Ovary (tissue), 9 donors: ENCODE results near the gene HGF. TPM values are rescaled to one million over a fixed set of nuclear protein-coding genes. Genes with fewer than 3 reads are reported as not detected.

Experiments
- DNase-seq, 5 donors: peaks; one replicate each; pipeline ENCODE4 v3.0.0-alpha.2; 2019 to 2020
- H3K27ac ChIP-seq, 2 donors: fragments of 200-600 bp; one replicate each; pipeline versions ENCODE4 v1.5.1 to v1.8.0; 2019 to 2022
- H3K27me3 ChIP-seq: fragments of 200-600 bp; one replicate; pipeline ENCODE4 v1.8.0; 2022
- H3K36me3 ChIP-seq: fragments of 200-600 bp; sonication (generic); one replicate; pipeline ENCODE4 v1.5.1; 2019
- H3K4me1 ChIP-seq: one replicate; pipeline ENCODE4 v1.8.1; 2013; ENCODE audit warnings: mild to moderate bottlenecking, moderate library complexity; ENCODE audit not compliant: insufficient read depth
- H3K4me3 ChIP-seq: fragments of 200-600 bp; sonication (generic); one replicate; pipeline ENCODE4 v1.5.1; 2017
- H3K9me3 ChIP-seq, 2 donors: fragments of 200-600 bp in 1 of 2; sonication (generic) in 1 of 2; one replicate each; pipeline versions ENCODE4 v1.5.1 to v1.8.1; 2013 to 2019; ENCODE audit warnings: mild to moderate bottlenecking in 1 of 2, moderate library complexity in 1 of 2
- CTCF ChIP-seq, 3 donors: fragments of 450-650 bp in 2 of 3; fragments of 200-600 bp in 1 of 3; IDR thresholded peaks; one replicate each; pipeline versions ENCODE4 v1.5.1 to v1.8.0; 2016 to 2022; ENCODE audit warnings: antibody characterized with exemption in 3 of 3, mild to moderate bottlenecking in 1 of 3
- EP300 ChIP-seq: sonication (generic); formaldehyde crosslinking; IDR thresholded peaks from one replicate; pipeline ENCODE4 v1.6.1; 2017; ENCODE audit warnings: antibody characterized with exemption
- POLR2A ChIP-seq: fragments of 450-650 bp; IDR thresholded peaks from one replicate; pipeline ENCODE4 v1.6.1; 2017; ENCODE audit warnings: antibody characterized with exemption, mild to moderate bottlenecking, moderate library complexity
- WGBS, 3 donors: extraction: QIAGEN DNeasy Blood & Tissue Kit in 1 of 3; methylation state at CpG; one replicate each; pipeline versions ENCODE4 v1.1.5 to v1.1.7; 2013 to 2017; 5-methylcytosine and 5-hydroxymethylcytosine counted together
- intact Hi-C, 4 donors: fragments of 100-400 bp; cut with DNase I; formaldehyde crosslinking; loops; one replicate each; pipeline versions ENCODE4 v1.11.0 to v1.15.1; 2022 to 2023
- polyA plus RNA-seq, 2 donors: library from polyadenylated mRNA; stranded (reverse); fragments of 200-250 nt in 1 of 2; fragments of 350-450 nt in 1 of 2; fragmentation: Illumina TruSeq in 1 of 2; extraction: RNeasy Lipid Tissue Mini Kit (QIAGEN cat#74804) in 1 of 2; gene quantifications; one replicate each; pipeline ENCODE4 v1.2.3, GENCODE V29; 2013 to 2014
- total RNA-seq, 7 donors: library from RNA; depleted of rRNA in 2 of 7; stranded (reverse); fragments of >200 nt in 2 of 7; fragmentation: NEBNext Ultra II Directional in 3 of 7; extraction: Animal tissue kit (Norgen Biotek cat#: 25700) in 3 of 7; gene quantifications; one replicate each; pipeline versions ENCODE4 v1.1.0 to v1.2.4, GENCODE V29; 2016 to 2023
- donor health status: DM: no; HTN: no; CAD: no; lungs with moderate emphysema.
- donor health status: DM: no; HTN: no; CAD: no.
- donor health status: Bipolar disorder and iron deficiency.
- donor health status: DM: yes; HTN: yes; CAD: no.
- donor health status: DM: no; HTN: no; CAD: no.
- donor health status: DM: yes; HTN: yes; CAD: no.

HGF gene
- total and polyA plus RNA-seq, 9 donors = 1.0 to 7.6 (median 3.2) TPM

- Histone ChIP-seq H3K4me3 (no peak overlapping the region), H3K4me1 (no peaks in the 10 kb centered on the region), H3K27me3 (no peaks in the 10 kb centered on the region), H3K36me3 (no peaks in the 10 kb centered on the region), H3K27ac (no peak overlapping the region), H3K9me3 (no peaks in the 10 kb centered on the region)
- intact Hi-C loops = no loop called here
- TF ChIP-seq POLR2A (no peak), EP300 (no peak), CTCF (IDR thresholded peaks at IDR 0.05) (no peak)
- WGBS, 3 donors = 78 to 88% (median 86%) methylated on average over 1 of the region's 1 CpG
- no peak for DNase-seq
These were observed 93.0 kb downstream of the HGF start for GRCh38 chr7:81676813-81677212.

- intact Hi-C loops = no loop called here
- Histone ChIP-seq H3K36me3 (no peaks in the 10 kb centered on the region), H3K27ac (no peak overlapping the region), H3K27me3 (no peaks in the 10 kb centered on the region), H3K4me3 (no peak overlapping the region), H3K9me3 (no peaks in the 10 kb centered on the region), H3K4me1 (no peaks in the 10 kb centered on the region)
- WGBS, 3 donors = 48 to 60% (median 56%) methylated on average over 3 of the region's 3 CpGs
- no peak for DNase-seq
- TF ChIP-seq CTCF (IDR thresholded peaks at IDR 0.05) = no peak
- no peak for TF ChIP-seq POLR2A
- no peak for TF ChIP-seq EP300
These were observed 93.6 kb downstream of the HGF start for GRCh38 chr7:81676105-81676811.

GRCh38 chr7:81674431-81674830 is 95.4 kb downstream of the HGF start:
- intact Hi-C loops = no loop called here
- H3K9me3 ChIP-seq = no peaks in the 10 kb centered on the region
- no peaks in the 10 kb centered on the region for H3K27me3 ChIP-seq
- TF ChIP-seq POLR2A (no peak), CTCF (IDR thresholded peaks at IDR 0.05) (no peak), EP300 (no peak)
- H3K4me3 ChIP-seq = no peak overlapping the region
- no peak for DNase-seq
- H3K36me3 ChIP-seq = no peaks in the 10 kb centered on the region
- 40 to 51% (median 47%) methylated on average over 2 of the region's 2 CpGs for WGBS, 3 donors
- no peak overlapping the region for H3K27ac ChIP-seq
- no peaks in the 10 kb centered on the region for H3K4me1 ChIP-seq

GRCh38 chr7:81672872-81673271 is 97.0 kb downstream of the HGF start:
- no peak overlapping the region for H3K27ac ChIP-seq
- no peaks in the 10 kb centered on the region for H3K27me3 ChIP-seq
- no peaks in the 10 kb centered on the region for H3K4me1 ChIP-seq
- no peaks in the 10 kb centered on the region for H3K36me3 ChIP-seq
- H3K4me3 ChIP-seq = no peak overlapping the region
- intact Hi-C loops = no loop called here
- H3K9me3 ChIP-seq = no peaks in the 10 kb centered on the region
- 85 to 93% (median 90%) methylated on average over 1 of the region's 1 CpG for WGBS, 3 donors
- TF ChIP-seq EP300 (no peak), CTCF (IDR thresholded peaks at IDR 0.05) (no peak), POLR2A (no peak)
- DNase-seq = no peak
